Fibroblast of skin of back (primary cell): ENCODE data around the gene HSD17B11.
"Not testable (repeated sequence)": the region's sequence is repeated elsewhere in the genome, so short reads cannot be mapped to it uniquely, and the experiment has no call there.

Source experiments
- DNase-seq: peaks from one replicate; pipeline ENCODE4 v3.0.0-alpha.2; 2013

The HSD17B11 gene

GRCh38 chr4:87305562-87305961, 85.4 kb downstream of the HSD17B11 start:
- DNase-seq = no peak

GRCh38 chr4:87304745-87305432, 86.1 kb downstream of the HSD17B11 start:
- DNase-seq = no peak

DNA sequence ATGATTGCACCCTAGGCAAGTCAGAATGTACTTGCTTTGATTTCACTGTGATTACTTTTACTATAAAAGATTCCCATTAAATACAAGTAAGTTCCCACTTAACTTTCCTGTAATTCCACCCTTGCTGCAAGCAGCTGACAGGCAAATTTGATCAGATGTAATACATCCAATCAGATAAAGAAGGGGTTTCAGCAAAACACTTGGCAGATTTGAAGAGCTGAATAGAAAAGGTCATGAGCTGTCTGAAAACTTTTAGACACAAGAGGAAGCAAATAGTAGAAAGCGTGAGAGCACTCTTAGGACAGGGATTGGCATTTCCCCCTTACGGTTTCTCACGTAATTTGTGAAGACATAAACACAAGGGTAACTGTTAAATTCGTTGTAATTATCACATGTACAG, 91.1 kb downstream of the HSD17B11 start:
- no peak for DNase-seq

- DNase-seq = no peak
Measured at GRCh38 chr4:87298362-87298761, 92.6 kb downstream of the HSD17B11 start.

DNA sequence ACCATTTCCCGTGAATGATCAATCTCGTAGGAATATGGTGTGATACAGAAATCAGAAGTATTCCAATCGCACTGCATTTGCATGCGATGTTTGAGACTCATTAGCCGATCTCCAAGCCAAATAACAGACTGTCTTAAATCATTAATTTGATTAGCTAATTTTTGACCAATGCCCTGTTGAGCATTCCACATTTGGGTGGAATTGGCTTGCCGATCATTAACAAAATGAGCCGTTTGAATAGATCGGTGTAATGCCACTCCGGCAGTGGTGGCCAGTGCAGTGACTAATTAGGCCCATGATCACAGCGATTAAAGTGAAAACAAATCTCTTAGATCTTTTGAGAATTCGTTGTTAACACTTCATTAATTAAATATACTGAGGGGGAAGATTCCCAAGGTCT, 96.1 kb downstream of the HSD17B11 start:
- DNase-seq = not testable (repeated sequence)

- DNase-seq = not testable (repeated sequence)
Measured at GRCh38 chr4:87293889-87294288, 97.1 kb downstream of the HSD17B11 start.

GRCh38 chr4:87286970-87287369, 104.0 kb downstream of the HSD17B11 start:
- no peak for DNase-seq
